ENCODE data around the gene DBF4B.

The DBF4B gene

GRCh38 chr17:44749980-44750318 is 41.5 kb downstream of the DBF4B start:
- no peak overlapping the region for H3K4me3 ChIP-seq (ENCODE audit: low read length)
- no peaks in the 10 kb centered on the region for H3K9me3 ChIP-seq (ENCODE audit: control insufficient read depth, insufficient read depth, low read length)
- no peaks in the 10 kb centered on the region for H3F3A ChIP-seq (ENCODE audit: control insufficient read depth, insufficient read depth)
- H3K27ac ChIP-seq (ENCODE audit: low read depth, low read length), result no peak overlapping the region
- no peak overlapping the region for H3K4me2 ChIP-seq (ENCODE audit: low read length)
- no peaks in the 10 kb centered on the region for H3K27me3 ChIP-seq (ENCODE audit: control insufficient read depth, low read length)
- H3K79me2 ChIP-seq (ENCODE audit: control insufficient read depth, low read length), result no peaks in the 10 kb centered on the region
- no peak for TF ChIP-seq EZH2phosphoT487 (IDR thresholded peaks at IDR 0.05; ENCODE audit: borderline replicate concordance, low read length)
- no peak for TF ChIP-seq CTCF (IDR thresholded peaks at IDR 0.05; ENCODE audit: low read depth, low read length, poor library complexity, severe bottlenecking)
- no peaks in the 10 kb centered on the region for H4K20me1 ChIP-seq (ENCODE audit: control insufficient read depth, insufficient read depth, low read depth, low read length)
- no peaks in the 10 kb centered on the region for H3K9me2 ChIP-seq (replicated peaks; ENCODE audit: control insufficient read depth, low read length)
- H3K36me3 ChIP-seq (ENCODE audit: control insufficient read depth, low read length), result peaks cover 15% of the 10 kb centered on the region
- H3K4me1 ChIP-seq (ENCODE audit: control insufficient read depth, low read length), result no peaks in the 10 kb centered on the region

- H3K27me3 ChIP-seq (ENCODE audit: control insufficient read depth, low read length), result no peaks in the 10 kb centered on the region
- no peak overlapping the region for H3K4me3 ChIP-seq (ENCODE audit: low read length)
- no peaks in the 10 kb centered on the region for H3K9me3 ChIP-seq (ENCODE audit: control insufficient read depth, insufficient read depth, low read length)
- no peaks in the 10 kb centered on the region for H3K79me2 ChIP-seq (ENCODE audit: control insufficient read depth, low read length)
- H3K4me2 ChIP-seq (ENCODE audit: low read length), result no peak overlapping the region
- no peaks in the 10 kb centered on the region for H3K9me2 ChIP-seq (replicated peaks; ENCODE audit: control insufficient read depth, low read length)
- TF ChIP-seq EZH2phosphoT487 (IDR thresholded peaks at IDR 0.05; ENCODE audit: borderline replicate concordance, low read length) (no peak), CTCF (IDR thresholded peaks at IDR 0.05; ENCODE audit: low read depth, low read length, poor library complexity, severe bottlenecking) (no peak)
- no peaks in the 10 kb centered on the region for H3F3A ChIP-seq (ENCODE audit: control insufficient read depth, insufficient read depth)
- no peak overlapping the region for H3K27ac ChIP-seq (ENCODE audit: low read depth, low read length)
- H3K4me1 ChIP-seq (ENCODE audit: control insufficient read depth, low read length), result no peaks in the 10 kb centered on the region
- peaks cover 15% of the 10 kb centered on the region for H3K36me3 ChIP-seq (ENCODE audit: control insufficient read depth, low read length)
- no peaks in the 10 kb centered on the region for H4K20me1 ChIP-seq (ENCODE audit: control insufficient read depth, insufficient read depth, low read depth, low read length)
These were observed 42.9 kb downstream of the DBF4B start for GRCh38 chr17:44751331-44751730.

GRCh38 chr17:44751806-44752205 is 43.3 kb downstream of the DBF4B start:
- Histone ChIP-seq H3K9me2 (replicated peaks; ENCODE audit: control insufficient read depth, low read length) (no peaks in the 10 kb centered on the region), H4K20me1 (ENCODE audit: control insufficient read depth, insufficient read depth, low read depth, low read length) (no peaks in the 10 kb centered on the region), H3F3A (ENCODE audit: control insufficient read depth, insufficient read depth) (no peaks in the 10 kb centered on the region), H3K36me3 (ENCODE audit: control insufficient read depth, low read length) (peaks cover 15% of the 10 kb centered on the region), H3K4me2 (ENCODE audit: low read length) (no peak overlapping the region), H3K27me3 (ENCODE audit: control insufficient read depth, low read length) (no peaks in the 10 kb centered on the region), H3K27ac (ENCODE audit: low read depth, low read length) (no peak overlapping the region), H3K9me3 (ENCODE audit: control insufficient read depth, insufficient read depth, low read length) (no peaks in the 10 kb centered on the region), H3K79me2 (ENCODE audit: control insufficient read depth, low read length) (no peaks in the 10 kb centered on the region), H3K4me3 (ENCODE audit: low read length) (no peak overlapping the region), H3K4me1 (ENCODE audit: control insufficient read depth, low read length) (no peaks in the 10 kb centered on the region)
- TF ChIP-seq CTCF (IDR thresholded peaks at IDR 0.05; ENCODE audit: low read depth, low read length, poor library complexity, severe bottlenecking) (no peak), EZH2phosphoT487 (IDR thresholded peaks at IDR 0.05; ENCODE audit: borderline replicate concordance, low read length) (no peak)

Data from DOHH2 (cell line).